Subcutaneous abdominal adipose tissue (tissue), 5 donors: Measurements from ENCODE around the gene OLR1.

Source experiments
- H3K27ac ChIP-seq: one replicate; pipeline ENCODE4 v1.7.0; 2013; ENCODE audit warnings: low read depth, mild to moderate bottlenecking, inconsistent platforms, low read length, moderate library complexity
- H3K27me3 ChIP-seq, 5 donors: one replicate each; pipeline ENCODE4 v1.7.0; 2013; ENCODE audit warnings: low read length in 5 of 5, inconsistent platforms in 1 of 5; ENCODE audit not compliant: control insufficient read depth in 5 of 5, insufficient read depth in 4 of 5
- H3K36me3 ChIP-seq, 5 donors: one replicate each; pipeline ENCODE4 v1.7.0; 2013; ENCODE audit warnings: low read length in 5 of 5; ENCODE audit not compliant: control insufficient read depth in 5 of 5, insufficient read depth in 5 of 5
- H3K4me1 ChIP-seq, 5 donors: one replicate each; pipeline ENCODE4 v1.7.0; 2013; ENCODE audit warnings: low read length in 5 of 5, mild to moderate bottlenecking in 3 of 5, moderate library complexity in 1 of 5; ENCODE audit not compliant: control insufficient read depth in 5 of 5, insufficient read depth in 5 of 5
- H3K4me3 ChIP-seq, 5 donors: one replicate each; pipeline ENCODE4 v1.7.0; 2013; ENCODE audit warnings: low read length in 5 of 5, low read depth in 1 of 5
- H3K9ac ChIP-seq, 5 donors: one replicate each; pipeline ENCODE4 v1.7.0; 2013; ENCODE audit warnings: low read length in 5 of 5, mild to moderate bottlenecking in 4 of 5, moderate library complexity in 3 of 5
- H3K9me3 ChIP-seq, 5 donors: one replicate each; pipeline ENCODE4 v1.7.0; 2013; ENCODE audit warnings: low read length in 5 of 5; ENCODE audit not compliant: control insufficient read depth in 5 of 5
- donor health status: healthy.
- donor health status: healthy.
- donor health status: healthy.
- donor health status: healthy.
- donor health status: healthy.

The OLR1 gene

GRCh38 chr12:10174986-10175614 lies 3.2 kb upstream of the OLR1 start:
- no peaks in the 10 kb centered on the region for H3K4me1 ChIP-seq
- no peak overlapping the region for H3K4me3 ChIP-seq
- H3K27ac ChIP-seq = no peak overlapping the region
- H3K36me3 ChIP-seq = no peaks in the 10 kb centered on the region
- no peak overlapping the region for H3K9ac ChIP-seq
- H3K27me3 ChIP-seq = no peaks in the 10 kb centered on the region
- no peaks in the 10 kb centered on the region for H3K9me3 ChIP-seq

GRCh38 chr12:10170216-10170615 lies 1.7 kb downstream of the OLR1 start:
- Histone ChIP-seq H3K27ac (no peak overlapping the region), H3K4me1 (peaks cover 0 to 14% (median 3%) of the 10 kb centered on the region in 5 donors), H3K9me3 (no peaks in the 10 kb centered on the region), H3K27me3 (no peaks in the 10 kb centered on the region), H3K4me3 (no peak overlapping the region), H3K9ac (no peak overlapping the region), H3K36me3 (no peaks in the 10 kb centered on the region)

GRCh38 chr12:10169104-10169503 lies 2.8 kb downstream of the OLR1 start:
- H3K27me3 ChIP-seq = no peaks in the 10 kb centered on the region

GRCh38 chr12:10167599-10167998 lies 4.3 kb downstream of the OLR1 start:
- Histone ChIP-seq H3K4me3 (no peak overlapping the region), H3K27ac (no peak overlapping the region), H3K9ac (no peak overlapping the region), H3K4me1 (peaks cover 0 to 14% (median 3%) of the 10 kb centered on the region in 5 donors), H3K27me3 (no peaks in the 10 kb centered on the region), H3K9me3 (no peaks in the 10 kb centered on the region), H3K36me3 (no peaks in the 10 kb centered on the region)

More at GRCh38 chr12:10169104-10169503, 2.8 kb downstream of the OLR1 start:
- H3K9me3 ChIP-seq = no peaks in the 10 kb centered on the region
- H3K4me1 ChIP-seq = peaks cover 0 to 14% (median 3%) of the 10 kb centered on the region in 5 donors
- H3K9ac ChIP-seq = no peak overlapping the region
- H3K27ac ChIP-seq = no peak overlapping the region
- no peaks in the 10 kb centered on the region for H3K36me3 ChIP-seq
- no peak overlapping the region for H3K4me3 ChIP-seq

GRCh38 chr12:10165421-10165820 lies 6.5 kb downstream of the OLR1 start:
- Histone ChIP-seq H3K27ac (no peak overlapping the region), H3K36me3 (no peaks in the 10 kb centered on the region), H3K9ac (no peak overlapping the region), H3K4me3 (no peak overlapping the region), H3K9me3 (no peaks in the 10 kb centered on the region), H3K27me3 (no peaks in the 10 kb centered on the region), H3K4me1 (peaks cover 0 to 18% (median 3%) of the 10 kb centered on the region in 5 donors)

- peaks cover 0 to 18% (median 3%) of the 10 kb centered on the region in 5 donors for H3K4me1 ChIP-seq
Measured at GRCh38 chr12:10163084-10163483, 8.8 kb downstream of the OLR1 start.

GRCh38 chr12:10160617-10161385 lies 11.1 kb downstream of the OLR1 start:
- H3K9me3 ChIP-seq = no peaks in the 10 kb centered on the region
- no peak overlapping the region for H3K9ac ChIP-seq
- no peaks in the 10 kb centered on the region for H3K36me3 ChIP-seq
- H3K4me1 ChIP-seq = peaks cover 0 to 4% (median 0%) of the 10 kb centered on the region in 5 donors
- H3K27ac ChIP-seq = no peak overlapping the region
- no peak overlapping the region for H3K4me3 ChIP-seq
- H3K27me3 ChIP-seq = no peaks in the 10 kb centered on the region

More at GRCh38 chr12:10163084-10163483, 8.8 kb downstream of the OLR1 start:
- no peaks in the 10 kb centered on the region for H3K27me3 ChIP-seq
- H3K9me3 ChIP-seq = no peaks in the 10 kb centered on the region
- no peaks in the 10 kb centered on the region for H3K36me3 ChIP-seq
- H3K9ac ChIP-seq = no peak overlapping the region
- H3K4me3 ChIP-seq = no peak overlapping the region
- H3K27ac ChIP-seq = no peak overlapping the region

GRCh38 chr12:10159280-10159679 lies 12.7 kb downstream of the OLR1 start:
- H3K27me3 ChIP-seq = no peaks in the 10 kb centered on the region
- H3K9ac ChIP-seq = no peak overlapping the region
- H3K27ac ChIP-seq = no peak overlapping the region
- no peak overlapping the region for H3K4me3 ChIP-seq
- peaks cover 0 to 4% (median 0%) of the 10 kb centered on the region in 5 donors for H3K4me1 ChIP-seq
- H3K9me3 ChIP-seq = no peaks in the 10 kb centered on the region
- no peaks in the 10 kb centered on the region for H3K36me3 ChIP-seq

GRCh38 chr12:10158406-10158805 lies 13.5 kb downstream of the OLR1 start:
- Histone ChIP-seq H3K27me3 (no peaks in the 10 kb centered on the region), H3K27ac (no peak overlapping the region), H3K4me3 (no peak overlapping the region), H3K9me3 (no peaks in the 10 kb centered on the region), H3K36me3 (no peaks in the 10 kb centered on the region), H3K4me1 (peaks cover 2 to 13% (median 8%) of the 10 kb centered on the region in 5 donors), H3K9ac (no peak overlapping the region)

GRCh38 chr12:10155966-10156365 lies 16.0 kb downstream of the OLR1 start:
- Histone ChIP-seq H3K27ac (no peak overlapping the region), H3K4me1 (peaks cover 2 to 20% (median 11%) of the 10 kb centered on the region in 5 donors), H3K27me3 (no peaks in the 10 kb centered on the region), H3K4me3 (no peak overlapping the region), H3K36me3 (no peaks in the 10 kb centered on the region), H3K9ac (no peak overlapping the region), H3K9me3 (no peaks in the 10 kb centered on the region)
